ENCODE results near the gene APOF. TPM values are rescaled to one million over a fixed set of nuclear protein-coding genes. Genes with fewer than 3 reads are reported as not detected.

The APOF gene
- total and polyA plus RNA-seq, 2 of the 13 experiments (the other 11 are each of a cell fraction or from before 2014, with no cell fraction given), result 3.3 to 23.9 TPM

DNA sequence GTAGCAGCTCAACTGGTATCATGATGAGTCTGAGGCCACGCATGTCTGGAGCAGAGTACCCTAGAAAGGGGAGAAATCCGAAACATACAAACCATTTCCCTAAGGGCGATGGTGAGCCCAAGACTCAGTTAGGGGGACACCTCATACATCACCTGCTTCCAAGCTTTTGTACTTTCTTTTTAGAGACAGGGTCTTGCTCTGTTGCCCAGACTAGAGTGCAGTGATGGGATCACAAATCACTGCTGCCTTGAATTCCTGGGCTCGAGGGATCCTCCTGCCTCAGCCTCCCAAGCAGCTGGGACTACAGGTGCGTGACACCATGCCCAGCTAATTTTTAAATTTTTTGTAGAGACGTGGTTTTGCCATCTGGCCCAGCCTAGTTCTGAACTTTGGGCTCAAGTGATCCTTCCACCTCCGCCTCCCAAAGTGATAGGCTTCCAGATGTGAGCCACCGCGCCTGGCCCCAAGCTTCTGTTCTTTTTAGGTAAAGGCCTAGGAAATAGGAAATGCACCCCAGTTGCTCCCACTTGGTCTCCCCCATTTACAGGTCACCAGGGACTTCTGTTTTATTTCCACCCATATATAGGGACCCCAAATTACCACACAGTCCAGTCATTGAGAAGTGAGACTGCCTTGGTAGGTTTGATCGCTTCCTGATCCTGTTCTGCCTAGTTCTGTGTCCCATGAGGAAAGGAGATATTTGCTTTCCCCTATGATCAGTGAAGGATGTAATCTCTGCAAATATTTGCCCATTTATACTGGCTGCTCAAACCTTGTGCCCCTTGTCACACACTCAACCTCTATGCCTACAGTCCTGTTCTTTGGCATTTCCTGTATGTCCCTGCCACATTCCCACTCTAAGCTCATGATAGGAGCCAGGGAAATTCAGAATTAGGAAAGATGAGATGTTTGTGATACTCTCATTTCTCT is at the start of gene APOF (continued):
- TF ChIP-seq, protein P1, sequence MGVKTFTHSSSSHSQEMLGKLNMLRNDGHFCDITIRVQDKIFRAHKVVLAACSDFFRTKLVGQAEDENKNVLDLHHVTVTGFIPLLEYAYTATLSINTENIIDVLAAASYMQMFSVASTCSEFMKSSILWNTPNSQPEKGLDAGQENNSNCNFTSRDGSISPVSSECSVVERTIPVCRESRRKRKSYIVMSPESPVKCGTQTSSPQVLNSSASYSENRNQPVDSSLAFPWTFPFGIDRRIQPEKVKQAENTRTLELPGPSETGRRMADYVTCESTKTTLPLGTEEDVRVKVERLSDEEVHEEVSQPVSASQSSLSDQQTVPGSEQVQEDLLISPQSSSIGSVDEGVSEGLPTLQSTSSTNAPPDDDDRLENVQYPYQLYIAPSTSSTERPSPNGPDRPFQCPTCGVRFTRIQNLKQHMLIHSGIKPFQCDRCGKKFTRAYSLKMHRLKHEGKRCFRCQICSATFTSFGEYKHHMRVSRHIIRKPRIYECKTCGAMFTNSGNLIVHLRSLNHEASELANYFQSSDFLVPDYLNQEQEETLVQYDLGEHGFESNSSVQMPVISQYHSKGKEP (CRISPR knock-in tag; IDR thresholded peaks at IDR 0.05), result no peak
- peak; percentile 26; the same call in 1 of the 2 replicates for TF ChIP-seq ZNF331 (CRISPR knock-in tag; IDR thresholded peaks at IDR 0.05)
- no peak for TF ChIP-seq ZNF234 (CRISPR knock-in tag; conservative IDR thresholded peaks at IDR 0.05)
- TF ChIP-seq, protein P2, sequence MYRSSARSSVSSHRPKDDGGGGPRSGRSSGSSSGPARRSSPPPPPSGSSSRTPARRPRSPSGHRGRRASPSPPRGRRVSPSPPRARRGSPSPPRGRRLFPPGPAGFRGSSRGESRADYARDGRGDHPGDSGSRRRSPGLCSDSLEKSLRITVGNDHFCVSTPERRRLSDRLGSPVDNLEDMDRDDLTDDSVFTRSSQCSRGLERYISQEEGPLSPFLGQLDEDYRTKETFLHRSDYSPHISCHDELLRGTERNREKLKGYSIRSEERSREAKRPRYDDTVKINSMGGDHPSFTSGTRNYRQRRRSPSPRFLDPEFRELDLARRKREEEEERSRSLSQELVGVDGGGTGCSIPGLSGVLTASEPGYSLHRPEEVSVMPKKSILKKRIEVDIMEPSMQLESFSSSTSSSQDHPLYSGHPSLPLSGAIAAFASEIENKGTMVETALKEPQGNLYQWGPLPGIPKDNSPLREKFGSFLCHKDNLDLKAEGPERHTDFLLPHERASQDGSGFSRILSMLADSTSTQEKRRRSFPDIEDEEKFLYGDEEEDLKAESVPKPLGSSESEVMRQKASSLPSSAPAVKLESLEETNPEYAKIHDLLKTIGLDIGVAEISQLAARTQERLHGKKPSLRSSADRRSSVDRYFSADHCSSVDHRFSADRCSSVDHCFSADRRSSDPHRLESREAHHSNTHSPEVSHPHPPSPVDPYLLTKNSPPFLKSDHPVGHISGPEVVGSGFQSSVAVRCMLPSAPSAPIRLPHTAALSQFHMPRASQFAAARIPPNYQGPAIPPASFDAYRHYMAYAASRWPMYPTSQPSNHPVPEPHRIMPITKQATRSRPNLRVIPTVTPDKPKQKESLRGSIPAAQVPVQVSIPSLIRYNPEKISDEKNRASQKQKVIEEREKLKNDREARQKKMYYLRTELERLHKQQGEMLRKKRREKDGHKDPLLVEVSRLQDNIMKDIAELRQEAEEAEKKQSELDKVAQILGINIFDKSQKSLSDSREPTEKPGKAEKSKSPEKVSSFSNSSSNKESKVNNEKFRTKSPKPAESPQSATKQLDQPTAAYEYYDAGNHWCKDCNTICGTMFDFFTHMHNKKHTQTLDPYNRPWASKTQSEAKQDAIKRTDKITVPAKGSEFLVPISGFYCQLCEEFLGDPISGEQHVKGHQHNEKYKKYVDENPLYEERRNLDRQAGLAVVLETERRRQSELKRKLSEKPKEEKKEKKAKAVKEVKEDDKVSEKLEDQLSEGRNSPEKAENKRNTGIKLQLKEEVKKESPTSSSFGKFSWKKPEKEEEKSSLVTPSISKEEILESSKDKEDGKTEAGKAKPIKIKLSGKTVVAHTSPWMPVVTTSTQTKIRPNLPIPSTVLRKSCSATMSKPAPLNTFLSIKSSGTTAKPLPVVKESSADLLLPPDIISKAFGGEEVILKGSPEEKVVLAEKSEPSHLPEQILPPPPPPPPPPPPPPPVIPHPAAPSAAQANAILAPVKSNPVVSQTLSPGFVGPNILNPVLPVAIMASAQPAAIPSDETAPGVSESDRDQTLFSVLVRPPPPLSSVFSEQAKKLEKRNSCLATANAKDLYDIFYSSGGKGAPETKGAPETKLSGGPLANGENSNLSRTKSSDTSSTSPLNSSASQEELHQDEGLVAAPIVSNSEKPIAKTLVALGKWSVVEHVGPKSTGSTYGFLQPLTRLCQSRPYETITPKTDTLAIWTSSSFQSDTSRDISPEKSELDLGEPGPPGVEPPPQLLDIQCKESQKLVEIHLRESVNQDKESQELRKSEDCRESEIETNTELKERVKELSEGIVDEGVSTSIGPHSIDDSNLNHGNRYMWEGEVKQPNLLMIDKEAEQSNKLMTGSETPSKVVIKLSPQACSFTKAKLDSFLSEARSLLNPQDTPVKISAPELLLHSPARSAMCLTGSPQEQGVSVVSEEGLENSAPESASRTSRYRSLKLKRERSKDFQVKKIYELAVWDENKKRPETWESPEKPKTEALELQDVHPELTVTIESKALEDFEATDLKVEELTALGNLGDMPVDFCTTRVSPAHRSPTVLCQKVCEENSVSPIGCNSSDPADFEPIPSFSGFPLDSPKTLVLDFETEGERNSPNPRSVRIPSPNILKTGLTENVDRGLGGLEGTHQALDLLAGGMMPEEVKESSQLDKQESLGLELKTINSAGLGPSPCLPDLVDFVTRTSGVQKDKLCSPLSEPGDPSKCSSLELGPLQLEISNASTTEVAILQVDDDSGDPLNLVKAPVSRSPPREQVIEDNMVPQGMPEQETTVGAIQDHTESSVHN (CRISPR knock-in tag; IDR thresholded peaks at IDR 0.05), result no peak
- TF ChIP-seq ZMYM3 (CRISPR knock-in tag; IDR thresholded peaks at IDR 0.05), result peak; percentile 37; the same call in 1 of the 2 replicates
- TF ChIP-seq NR2F2 (IDR thresholded peaks at IDR 0.05; ENCODE audit: borderline replicate concordance, low read depth), result peak; percentile 43; the same call in 1 of the 2 replicates
- TF ChIP-seq, protein P3, sequence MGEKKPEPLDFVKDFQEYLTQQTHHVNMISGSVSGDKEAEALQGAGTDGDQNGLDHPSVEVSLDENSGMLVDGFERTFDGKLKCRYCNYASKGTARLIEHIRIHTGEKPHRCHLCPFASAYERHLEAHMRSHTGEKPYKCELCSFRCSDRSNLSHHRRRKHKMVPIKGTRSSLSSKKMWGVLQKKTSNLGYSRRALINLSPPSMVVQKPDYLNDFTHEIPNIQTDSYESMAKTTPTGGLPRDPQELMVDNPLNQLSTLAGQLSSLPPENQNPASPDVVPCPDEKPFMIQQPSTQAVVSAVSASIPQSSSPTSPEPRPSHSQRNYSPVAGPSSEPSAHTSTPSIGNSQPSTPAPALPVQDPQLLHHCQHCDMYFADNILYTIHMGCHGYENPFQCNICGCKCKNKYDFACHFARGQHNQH (CRISPR knock-in tag; IDR thresholded peaks at IDR 0.05), result peak; percentile 56; the same call in 1 of the 2 replicates
- TF ChIP-seq FOXO1 (CRISPR knock-in tag; IDR thresholded peaks at IDR 0.05), result peak; percentile 62
